ENCODE results near the gene LRRC51.

Gene LRRC51

DNA sequence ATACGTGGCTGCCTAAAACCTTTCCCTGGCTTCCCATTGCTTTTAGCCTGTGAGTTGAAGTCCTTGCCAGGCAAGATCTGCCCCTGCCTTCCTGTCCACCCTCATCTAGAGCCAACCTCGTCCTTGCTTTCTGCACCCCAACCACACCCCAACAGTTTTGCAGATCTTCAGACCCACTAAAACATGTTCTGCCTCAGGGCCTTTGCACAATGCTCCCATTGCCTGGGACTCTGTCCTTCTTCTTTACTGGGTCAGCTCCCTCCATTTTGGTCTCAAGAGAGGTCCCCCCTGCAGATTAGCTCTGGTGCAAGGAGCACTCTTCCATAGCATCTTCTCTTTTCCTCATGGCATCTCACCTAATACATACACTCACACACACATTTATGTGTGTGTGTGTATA is 40.3 kb downstream of the LRRC51 start:
- no peak for TF ChIP-seq ZFX (IDR thresholded peaks at IDR 0.05)
- TF ChIP-seq, protein P1, sequence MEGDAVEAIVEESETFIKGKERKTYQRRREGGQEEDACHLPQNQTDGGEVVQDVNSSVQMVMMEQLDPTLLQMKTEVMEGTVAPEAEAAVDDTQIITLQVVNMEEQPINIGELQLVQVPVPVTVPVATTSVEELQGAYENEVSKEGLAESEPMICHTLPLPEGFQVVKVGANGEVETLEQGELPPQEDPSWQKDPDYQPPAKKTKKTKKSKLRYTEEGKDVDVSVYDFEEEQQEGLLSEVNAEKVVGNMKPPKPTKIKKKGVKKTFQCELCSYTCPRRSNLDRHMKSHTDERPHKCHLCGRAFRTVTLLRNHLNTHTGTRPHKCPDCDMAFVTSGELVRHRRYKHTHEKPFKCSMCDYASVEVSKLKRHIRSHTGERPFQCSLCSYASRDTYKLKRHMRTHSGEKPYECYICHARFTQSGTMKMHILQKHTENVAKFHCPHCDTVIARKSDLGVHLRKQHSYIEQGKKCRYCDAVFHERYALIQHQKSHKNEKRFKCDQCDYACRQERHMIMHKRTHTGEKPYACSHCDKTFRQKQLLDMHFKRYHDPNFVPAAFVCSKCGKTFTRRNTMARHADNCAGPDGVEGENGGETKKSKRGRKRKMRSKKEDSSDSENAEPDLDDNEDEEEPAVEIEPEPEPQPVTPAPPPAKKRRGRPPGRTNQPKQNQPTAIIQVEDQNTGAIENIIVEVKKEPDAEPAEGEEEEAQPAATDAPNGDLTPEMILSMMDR (conservative IDR thresholded peaks at IDR 0.05): no peak

GRCh38 chr11:72122607-72123006 is 42.0 kb downstream of the LRRC51 start:
- TF ChIP-seq, protein P1 (conservative IDR thresholded peaks at IDR 0.05): no peak
- no peak for TF ChIP-seq ZFX (IDR thresholded peaks at IDR 0.05)
- no peak overlapping the region for H3K27ac ChIP-seq

More for the DNA sequence above, 40.3 kb downstream of the LRRC51 start:
- no peak overlapping the region for H3K27ac ChIP-seq

GRCh38 chr11:72123117-72123653 is 42.5 kb downstream of the LRRC51 start:
- TF ChIP-seq, protein P1 (conservative IDR thresholded peaks at IDR 0.05): no peak
- no peak for TF ChIP-seq ZFX (IDR thresholded peaks at IDR 0.05)

DNA sequence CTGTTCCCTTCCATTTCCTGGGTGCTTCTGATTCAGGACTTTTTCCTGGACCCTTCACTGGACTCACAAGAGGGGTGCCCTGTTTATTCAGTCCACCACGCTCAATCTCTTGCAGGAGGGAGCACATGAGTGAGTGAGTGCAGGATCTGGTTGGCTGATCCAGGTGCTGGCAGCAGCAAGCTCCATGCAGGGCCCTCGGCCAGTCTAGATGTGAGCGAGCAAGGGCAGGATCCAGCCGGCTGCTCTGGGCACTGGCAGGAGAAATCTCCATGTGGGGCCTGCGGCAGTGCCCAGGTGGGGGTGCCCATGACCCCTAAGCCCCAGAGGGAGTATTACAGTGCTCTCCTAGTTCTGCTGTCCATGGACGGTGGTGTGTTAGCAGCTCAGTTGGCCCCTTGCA is 43.4 kb downstream of the LRRC51 start:
- TF ChIP-seq, protein P1 (conservative IDR thresholded peaks at IDR 0.05): no peak
- no peak for TF ChIP-seq ZFX (IDR thresholded peaks at IDR 0.05)
- no peak overlapping the region for H3K27ac ChIP-seq

More at GRCh38 chr11:72123117-72123653, 42.5 kb downstream of the LRRC51 start:
- no peak overlapping the region for H3K27ac ChIP-seq

- TF ChIP-seq, protein P1 (conservative IDR thresholded peaks at IDR 0.05): no peak
- no peak for TF ChIP-seq ZFX (IDR thresholded peaks at IDR 0.05)
These were observed 45.3 kb downstream of the LRRC51 start for GRCh38 chr11:72125956-72126355.

GRCh38 chr11:72127923-72128322 is 47.3 kb downstream of the LRRC51 start:
- TF ChIP-seq, protein P1 (conservative IDR thresholded peaks at IDR 0.05): no peak
- no peak for TF ChIP-seq ZFX (IDR thresholded peaks at IDR 0.05)
- no peak overlapping the region for H3K27ac ChIP-seq

More at GRCh38 chr11:72125956-72126355, 45.3 kb downstream of the LRRC51 start:
- H3K27ac ChIP-seq: no peak overlapping the region

DNA sequence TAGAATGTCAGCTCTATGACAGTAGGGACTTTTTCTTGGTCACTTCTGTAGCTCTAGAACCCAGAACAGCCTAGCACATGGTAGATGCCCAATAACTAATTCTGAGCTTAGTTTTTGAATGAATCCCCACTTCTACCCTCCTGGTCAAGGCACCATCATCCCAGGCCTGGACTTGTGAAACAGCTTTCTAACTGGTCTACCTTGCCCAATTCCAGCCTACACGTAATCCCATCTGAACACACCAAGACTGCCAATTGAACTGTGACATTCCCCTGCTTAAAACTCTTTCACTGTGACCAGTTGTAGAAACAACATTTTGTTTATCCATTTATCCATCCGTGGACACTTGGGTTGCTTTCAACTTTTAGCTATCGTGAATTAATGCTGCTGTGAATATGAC is 48.7 kb downstream of the LRRC51 start:
- TF ChIP-seq ZFX (IDR thresholded peaks at IDR 0.05): no peak
- TF ChIP-seq, protein P1 (conservative IDR thresholded peaks at IDR 0.05): no peak
- no peak overlapping the region for H3K27ac ChIP-seq

Measured in C4-2B (cell line).